ENCODE data around the gene TRAM2. TPM values are rescaled to one million over a fixed set of nuclear protein-coding genes. Genes with fewer than 3 reads are reported as not detected.

The TRAM2 gene, protein sequence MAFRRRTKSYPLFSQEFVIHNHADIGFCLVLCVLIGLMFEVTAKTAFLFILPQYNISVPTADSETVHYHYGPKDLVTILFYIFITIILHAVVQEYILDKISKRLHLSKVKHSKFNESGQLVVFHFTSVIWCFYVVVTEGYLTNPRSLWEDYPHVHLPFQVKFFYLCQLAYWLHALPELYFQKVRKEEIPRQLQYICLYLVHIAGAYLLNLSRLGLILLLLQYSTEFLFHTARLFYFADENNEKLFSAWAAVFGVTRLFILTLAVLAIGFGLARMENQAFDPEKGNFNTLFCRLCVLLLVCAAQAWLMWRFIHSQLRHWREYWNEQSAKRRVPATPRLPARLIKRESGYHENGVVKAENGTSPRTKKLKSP
- 10 to 100 TPM in 1 of 5 donors, 1 to 10 TPM in 4; 8.8 to 12.1 (median 9.3) TPM for total RNA-seq
- 8.3 TPM for total RNA-seq (2013)
- total RNA-seq: 2.8 to 32.6 (median 22.7) reads per million in 29 experiments

DNA sequence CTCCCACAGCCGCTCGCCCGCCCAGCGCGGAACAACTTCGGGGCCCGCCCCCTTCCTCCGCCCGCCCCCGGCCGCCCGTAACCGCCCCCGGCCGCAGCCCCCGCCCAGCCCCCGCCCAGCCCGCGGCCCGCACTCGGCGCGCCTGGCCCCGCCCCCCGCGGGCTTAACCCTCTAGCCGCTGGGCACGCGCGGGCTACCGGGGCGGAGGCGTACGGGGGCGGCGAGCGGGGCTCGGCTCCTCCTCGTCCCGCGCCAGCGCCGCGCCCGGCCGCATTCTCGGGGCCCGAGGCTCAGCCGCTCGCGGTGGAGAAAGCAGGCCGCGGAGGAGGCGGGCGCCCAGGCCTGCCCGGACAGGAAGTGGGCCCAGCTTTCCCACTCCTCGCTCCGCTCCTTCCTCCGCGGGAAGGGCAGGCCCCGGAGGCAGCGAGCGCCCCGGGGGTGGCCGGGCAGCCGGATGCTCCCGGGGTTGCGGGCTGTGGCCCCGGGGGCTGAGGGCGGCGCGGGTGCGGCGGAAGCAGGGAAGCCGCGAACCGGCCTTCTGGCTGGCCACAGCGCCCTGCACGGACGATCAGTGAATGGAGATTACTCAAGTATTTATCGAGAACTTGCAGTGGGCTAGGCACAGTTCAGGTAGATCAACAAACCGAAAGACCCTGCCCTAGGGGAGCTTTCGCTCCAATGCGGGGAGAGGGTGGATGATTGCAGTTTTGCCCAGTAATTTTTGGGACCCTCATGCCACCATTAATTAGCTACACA is at the start of gene TRAM2:
TRAM2 (minus strand) TSS at position 39 of the 756 bp plus-strand sequence. CDS start 145 bp downstream, outside the sequence.
- H3K36me3 ChIP-seq (ENCODE audit: control insufficient read depth in 2 of 2, extremely low read depth in 1 of 2, insufficient read depth in 1 of 2, low read length in 1 of 2): no peaks in the 10 kb centered on the region
- H3K4me3 ChIP-seq (ENCODE audit: control insufficient read depth in 1 of 2, extremely low read depth in 1 of 2, low read length in 1 of 2): peak within 1 kb of the TSS; percentile 87 to 88
- POLR2A ChIA-PET: no interaction called here
- H3K36me3 Mint-ChIP-seq: peaks cover 1% of the 10 kb centered on the region
- H3K27me3 Mint-ChIP-seq: no peaks in the 10 kb centered on the region
- under 1% methylated on average over 72 of the region's 84 CpGs for WGBS (ENCODE audit: insufficient coverage)
- peaks cover 25 to 42% of the 10 kb centered on the region in 2 experiments for H3K4me1 ChIP-seq (ENCODE audit: control insufficient read depth in 1 of 2, extremely low read depth in 1 of 2, insufficient read depth in 2 of 2, low read length in 2 of 2)
- peak within 1 kb of the TSS; percentile 63 for H3K27ac ChIP-seq (ENCODE audit: low read length)
- peak within 1 kb of the TSS; percentile 82 to 96 (median 85) for H3K4me3 Mint-ChIP-seq
- no peaks in the 10 kb centered on the region for H3K9me3 ChIP-seq
- H3K27me3 ChIP-seq (replicated peaks in 1 of 2; ENCODE audit: control insufficient read depth in 2 of 2, extremely low read depth in 1 of 2, insufficient read depth in 2 of 2, low read length in 1 of 2): no peaks in the 10 kb centered on the region
- H3K4me1 Mint-ChIP-seq: peaks cover 47 to 52% (median 48%) of the 10 kb centered on the region in 3 donors
- CTCF ChIA-PET: interaction anchor here (0.6 to 1.9 kb wide), 3 partner anchors 10 to 160 kb away, joined by 3 to 6 read pairs (median 3); no protein-coding TSS in a partner anchor
- H3K9me3 Mint-ChIP-seq: no peaks in the 10 kb centered on the region
- H3K27ac Mint-ChIP-seq: peak within 1 kb of the TSS; percentile 74 to 81
- DNase-seq (peak; percentile 51 to 89 (median 72)), ATAC-seq (replicated peaks in 1 of 4) (peak; percentile 76 to 86 (median 80))

DNA sequence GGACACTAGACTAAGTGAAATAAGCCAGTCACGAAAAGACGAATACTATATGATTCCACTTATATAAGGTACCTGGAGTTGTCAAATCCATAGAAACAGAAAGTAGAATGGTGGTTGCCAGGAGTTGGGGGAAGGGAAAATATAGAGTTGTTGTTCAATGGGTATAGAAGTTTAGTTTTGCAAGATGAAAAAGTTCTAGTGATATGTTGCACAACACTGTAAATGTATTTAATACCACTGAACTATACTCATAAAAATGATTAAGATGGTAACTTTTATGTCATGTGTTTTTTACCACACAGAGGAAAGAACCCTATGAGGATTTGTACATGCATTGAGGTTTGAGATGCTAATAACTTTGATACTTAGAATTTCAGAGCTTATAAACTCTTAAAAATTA is 46.0 kb upstream of the TRAM2 start:
- POLR2A ChIA-PET: no interaction called here

DNA sequence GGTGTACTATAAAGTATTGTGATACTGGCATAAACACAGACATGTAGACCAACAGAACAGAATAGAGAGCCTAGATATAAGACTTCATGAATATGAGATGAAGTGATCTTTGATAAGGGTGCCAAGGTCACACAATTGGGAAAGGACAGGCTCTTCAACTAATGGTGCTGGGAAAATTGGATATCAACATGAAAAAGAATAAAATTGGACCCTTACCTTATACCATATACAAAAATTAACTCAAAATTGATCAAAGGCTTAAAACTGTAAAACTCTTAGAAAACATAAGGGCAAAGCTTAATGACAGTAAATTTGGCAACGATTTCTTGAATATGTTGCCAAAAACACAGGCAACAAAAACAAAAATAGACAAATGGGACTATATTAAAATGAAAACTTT is 44.8 kb upstream of the TRAM2 start:
- CTCF ChIA-PET: no interaction called here
- Mint-ChIP-seq H3K4me3 (no peak overlapping the region), H3K27ac (no peak overlapping the region), H3K36me3 (no peaks in the 10 kb centered on the region), H3K27me3 (peaks cover 8% of the 10 kb centered on the region in 2 donors), H3K9me3 (no peaks in the 10 kb centered on the region), H3K4me1 (no peaks in the 10 kb centered on the region)
- DNase-seq: no peak
- no peak for ATAC-seq (replicated peaks in 1 of 4)
- peaks cover 0 to 2% of the 10 kb centered on the region in 2 experiments for H3K27me3 ChIP-seq (replicated peaks in 1 of 2; ENCODE audit: control insufficient read depth in 2 of 2, extremely low read depth in 1 of 2, insufficient read depth in 2 of 2, low read length in 1 of 2)
- H3K36me3 ChIP-seq (ENCODE audit: control insufficient read depth in 2 of 2, extremely low read depth in 1 of 2, insufficient read depth in 1 of 2, low read length in 1 of 2): no peaks in the 10 kb centered on the region
- no peaks in the 10 kb centered on the region for H3K4me1 ChIP-seq (ENCODE audit: control insufficient read depth in 1 of 2, extremely low read depth in 1 of 2, insufficient read depth in 2 of 2, low read length in 2 of 2)
- WGBS (ENCODE audit: insufficient coverage): no CpG with 5 or more reads among the region's 1 CpG
- POLR2A ChIA-PET: no interaction called here
- H3K9me3 ChIP-seq: no peaks in the 10 kb centered on the region
- no peak overlapping the region for H3K4me3 ChIP-seq (ENCODE audit: control insufficient read depth in 1 of 2, extremely low read depth in 1 of 2, low read length in 1 of 2)
- H3K27ac ChIP-seq (ENCODE audit: low read length): no peak overlapping the region

More for the DNA sequence above, 46.0 kb upstream of the TRAM2 start:
- no peak overlapping the region for H3K27ac Mint-ChIP-seq
- peaks cover 0 to 2% of the 10 kb centered on the region in 2 experiments for H3K27me3 ChIP-seq (replicated peaks in 1 of 2; ENCODE audit: control insufficient read depth in 2 of 2, extremely low read depth in 1 of 2, insufficient read depth in 2 of 2, low read length in 1 of 2)
- H3K36me3 Mint-ChIP-seq: no peaks in the 10 kb centered on the region
- peaks cover 4% of the 10 kb centered on the region in 2 donors for H3K27me3 Mint-ChIP-seq
- H3K9me3 ChIP-seq: no peaks in the 10 kb centered on the region
- WGBS (ENCODE audit: insufficient coverage): no CpG with 5 or more reads among the region's 2 CpGs
- no peak overlapping the region for H3K27ac ChIP-seq (ENCODE audit: low read length)
- CTCF ChIA-PET: no interaction called here
- H3K4me3 ChIP-seq (ENCODE audit: control insufficient read depth in 1 of 2, extremely low read depth in 1 of 2, low read length in 1 of 2): no peak overlapping the region
- ATAC-seq (replicated peaks in 1 of 4): no peak
- no peaks in the 10 kb centered on the region for H3K4me1 ChIP-seq (ENCODE audit: control insufficient read depth in 1 of 2, extremely low read depth in 1 of 2, insufficient read depth in 2 of 2, low read length in 2 of 2)
- no peak for DNase-seq
- H3K36me3 ChIP-seq (ENCODE audit: control insufficient read depth in 2 of 2, extremely low read depth in 1 of 2, insufficient read depth in 1 of 2, low read length in 1 of 2): no peaks in the 10 kb centered on the region
- H3K9me3 Mint-ChIP-seq: no peaks in the 10 kb centered on the region
- H3K4me3 Mint-ChIP-seq: no peak overlapping the region
- no peaks in the 10 kb centered on the region for H3K4me1 Mint-ChIP-seq

DNA sequence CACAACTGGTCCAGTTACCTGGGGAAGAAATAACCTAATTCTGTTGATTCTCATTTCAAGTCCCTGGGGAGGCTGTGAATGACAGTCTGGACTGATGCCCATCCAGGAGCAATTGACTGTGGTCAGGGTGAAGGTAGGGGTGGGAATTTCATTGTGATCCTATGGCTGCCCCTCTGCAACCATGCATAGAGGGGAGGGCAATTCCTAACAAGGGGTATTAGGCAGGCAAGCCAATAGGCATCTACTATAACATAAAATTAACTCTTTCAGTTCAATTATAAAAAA is 44.0 kb upstream of the TRAM2 start:
- no peaks in the 10 kb centered on the region for H3K36me3 ChIP-seq (ENCODE audit: control insufficient read depth in 2 of 2, extremely low read depth in 1 of 2, insufficient read depth in 1 of 2, low read length in 1 of 2)
- Mint-ChIP-seq H3K4me3 (no peak overlapping the region), H3K4me1 (no peaks in the 10 kb centered on the region), H3K9me3 (no peaks in the 10 kb centered on the region), H3K27me3 (peaks cover 8% of the 10 kb centered on the region in 2 donors), H3K27ac (no peak overlapping the region), H3K36me3 (no peaks in the 10 kb centered on the region)
- no peak overlapping the region for H3K27ac ChIP-seq (ENCODE audit: low read length)
- ATAC-seq (replicated peaks in 1 of 4) (no peak), DNase-seq (no peak)
- no peaks in the 10 kb centered on the region for H3K4me1 ChIP-seq (ENCODE audit: control insufficient read depth in 1 of 2, extremely low read depth in 1 of 2, insufficient read depth in 2 of 2, low read length in 2 of 2)
- ChIA-PET CTCF (no interaction called here), POLR2A (no interaction called here)
- peaks cover 0 to 2% of the 10 kb centered on the region in 2 experiments for H3K27me3 ChIP-seq (replicated peaks in 1 of 2; ENCODE audit: control insufficient read depth in 2 of 2, extremely low read depth in 1 of 2, insufficient read depth in 2 of 2, low read length in 1 of 2)
- H3K9me3 ChIP-seq: no peaks in the 10 kb centered on the region
- no peak overlapping the region for H3K4me3 ChIP-seq (ENCODE audit: control insufficient read depth in 1 of 2, extremely low read depth in 1 of 2, low read length in 1 of 2)

DNA sequence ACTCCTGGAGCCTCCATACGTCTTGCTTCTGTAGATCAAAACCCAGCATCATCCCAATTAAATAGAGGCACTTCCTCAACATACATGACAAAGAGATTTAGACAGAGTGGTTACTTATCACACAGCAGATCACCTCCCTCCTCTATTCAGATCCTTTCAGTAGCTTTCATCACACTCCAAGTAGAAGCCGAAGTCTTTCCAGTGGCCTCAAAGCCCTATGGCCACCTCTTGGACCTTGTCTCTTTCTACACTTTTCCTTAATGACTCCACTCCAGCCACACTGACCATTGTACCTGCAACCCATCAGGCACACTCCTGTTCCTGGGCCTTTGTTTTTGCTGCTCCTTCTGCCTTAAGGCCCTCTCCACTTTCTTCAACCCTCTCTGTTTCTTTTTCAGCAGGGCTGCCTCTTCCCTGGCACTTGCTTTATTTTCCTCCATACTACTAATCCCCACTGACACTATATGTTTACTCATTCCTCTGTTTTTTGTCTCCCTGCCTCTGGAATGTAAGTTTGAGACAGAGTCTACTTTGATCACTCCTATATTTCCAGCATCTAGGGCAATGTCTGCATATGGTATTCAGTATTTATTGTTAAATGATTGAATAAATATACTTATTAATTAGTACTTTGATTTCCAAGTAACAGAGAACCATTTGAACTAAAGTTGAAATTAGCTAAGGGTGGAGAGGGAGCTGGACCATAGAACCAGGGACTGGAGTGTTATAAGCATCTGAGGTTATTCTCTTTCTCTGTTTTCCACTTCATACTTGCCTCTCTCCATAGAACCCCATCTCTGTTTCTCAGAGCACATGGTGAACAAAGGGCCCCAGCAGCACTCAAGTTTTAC is 43.4 kb upstream of the TRAM2 start:
- Mint-ChIP-seq H3K4me3 (no peak overlapping the region), H3K27me3 (peaks cover 8% of the 10 kb centered on the region in 2 donors), H3K9me3 (no peaks in the 10 kb centered on the region), H3K4me1 (no peaks in the 10 kb centered on the region), H3K36me3 (no peaks in the 10 kb centered on the region), H3K27ac (no peak overlapping the region)
- POLR2A ChIA-PET: no interaction called here
- Histone ChIP-seq H3K27ac (ENCODE audit: low read length) (no peak overlapping the region), H3K4me3 (ENCODE audit: control insufficient read depth in 1 of 2, extremely low read depth in 1 of 2, low read length in 1 of 2) (no peak overlapping the region), H3K36me3 (ENCODE audit: control insufficient read depth in 2 of 2, extremely low read depth in 1 of 2, insufficient read depth in 1 of 2, low read length in 1 of 2) (no peaks in the 10 kb centered on the region), H3K4me1 (ENCODE audit: control insufficient read depth in 1 of 2, extremely low read depth in 1 of 2, insufficient read depth in 2 of 2, low read length in 2 of 2) (no peaks in the 10 kb centered on the region), H3K27me3 (replicated peaks in 1 of 2; ENCODE audit: control insufficient read depth in 2 of 2, extremely low read depth in 1 of 2, insufficient read depth in 2 of 2, low read length in 1 of 2) (peaks cover 0 to 2% of the 10 kb centered on the region in 2 experiments), H3K9me3 (no peaks in the 10 kb centered on the region)
- no peak for DNase-seq
- 86% methylated on average over 1 of the region's 2 CpGs for WGBS (ENCODE audit: insufficient coverage)
- CTCF ChIA-PET: interaction anchor here in 1 of 2 donors (0.6 kb wide), 1 partner anchor 363 kb away, joined by 3 read pairs; no protein-coding TSS in a partner anchor
- ATAC-seq (replicated peaks in 1 of 4): no peak

DNA sequence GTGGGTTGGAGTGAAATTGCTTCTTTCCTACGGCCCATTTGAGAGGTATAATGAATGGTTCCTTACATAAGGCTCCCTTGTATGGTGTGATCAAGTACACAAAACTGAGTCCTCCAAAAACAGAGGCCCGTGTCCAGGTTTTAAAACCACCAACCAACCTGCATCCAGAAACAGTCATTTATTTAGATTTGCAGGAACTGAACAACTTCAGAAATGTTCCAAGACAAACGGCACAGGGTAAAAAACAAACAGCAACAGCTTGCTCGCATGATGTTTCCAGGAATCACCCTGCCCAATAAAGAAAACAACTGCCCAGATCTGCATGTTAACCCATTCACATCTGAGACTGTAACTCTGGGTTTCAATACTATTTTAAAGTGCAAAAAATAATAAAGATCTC is 40.2 kb upstream of the TRAM2 start:
- H3K9me3 Mint-ChIP-seq: no peaks in the 10 kb centered on the region
- CTCF ChIA-PET: no interaction called here
- Histone ChIP-seq H3K4me3 (ENCODE audit: control insufficient read depth in 1 of 2, extremely low read depth in 1 of 2, low read length in 1 of 2) (no peak overlapping the region), H3K9me3 (no peaks in the 10 kb centered on the region), H3K27ac (ENCODE audit: low read length) (no peak overlapping the region), H3K27me3 (replicated peaks in 1 of 2; ENCODE audit: control insufficient read depth in 2 of 2, extremely low read depth in 1 of 2, insufficient read depth in 2 of 2, low read length in 1 of 2) (peaks cover 0 to 2% of the 10 kb centered on the region in 2 experiments), H3K36me3 (ENCODE audit: control insufficient read depth in 2 of 2, extremely low read depth in 1 of 2, insufficient read depth in 1 of 2, low read length in 1 of 2) (no peaks in the 10 kb centered on the region), H3K4me1 (ENCODE audit: control insufficient read depth in 1 of 2, extremely low read depth in 1 of 2, insufficient read depth in 2 of 2, low read length in 2 of 2) (no peaks in the 10 kb centered on the region)
- no peaks in the 10 kb centered on the region for H3K4me1 Mint-ChIP-seq
- 67% methylated on average over 1 of the region's 4 CpGs for WGBS (ENCODE audit: insufficient coverage)
- POLR2A ChIA-PET: interaction anchor here in 1 of 2 donors (0.6 kb wide), 1 partner anchor 415 kb away, joined by 4 read pairs; no protein-coding TSS in a partner anchor
- H3K27ac Mint-ChIP-seq: no peak overlapping the region
- no peak for ATAC-seq (replicated peaks in 1 of 4)
- H3K4me3 Mint-ChIP-seq: no peak overlapping the region
- peaks cover 8 to 13% of the 10 kb centered on the region in 2 donors for H3K27me3 Mint-ChIP-seq
- H3K36me3 Mint-ChIP-seq: no peaks in the 10 kb centered on the region
- no peak for DNase-seq
